Activated naive CD4-positive, alpha-beta T cell treated with anti-CD3 and anti-CD28 coated beads for 36 hours (primary cell): ENCODE data around the gene LRRC15. TPM values are rescaled to one million over a fixed set of nuclear protein-coding genes. Genes with fewer than 3 reads are reported as not detected.

ENCODE experiments used
- CTCF ChIA-PET: fragments of 350-600 bp; sonication (Branson Sonifier 250); formaldehyde crosslinking; loops from one replicate; lab custom pipeline; 2021; ENCODE audit warnings: antibody characterized with exemption; lab: Charles Lee
- DNase-seq: peaks from one replicate; pipeline ENCODE4 v3.0.0-alpha.2; 2020
- H3K27ac Mint-ChIP-seq: one replicate; pipeline ENCODE4 v1.8.0; 2021; ENCODE audit warnings: mild to moderate bottlenecking, mixed read lengths
- H3K27me3 Mint-ChIP-seq: one replicate; pipeline ENCODE4 v1.8.0; 2021; ENCODE audit warnings: low read depth, mixed read lengths
- H3K36me3 Mint-ChIP-seq: one replicate; pipeline ENCODE4 v1.8.0; 2021; ENCODE audit warnings: low read depth, mixed read lengths
- H3K4me1 Mint-ChIP-seq: one replicate; pipeline ENCODE4 v1.8.0; 2021; ENCODE audit warnings: low read depth, mixed read lengths
- H3K4me3 Mint-ChIP-seq: one replicate; pipeline ENCODE4 v1.8.0; 2021; ENCODE audit warnings: mild to moderate bottlenecking, moderate library complexity, mixed read lengths
- H3K9me3 Mint-ChIP-seq: one replicate; pipeline ENCODE4 v1.8.0; 2021; ENCODE audit warnings: mixed read lengths
- intact Hi-C: fragments of 100-400 bp; cut with micrococcal nuclease; formaldehyde crosslinking; loops from one replicate; pipeline ENCODE4 v1.15.1; 2023
- total RNA-seq, 2 experiments: library from RNA; stranded (reverse); gene quantifications; one replicate each; pipeline ENCODE4 v1.2.3, GENCODE V29; 2021

The LRRC15 gene
- total RNA-seq, 2 experiments from 2014 or later, result not detected

DNA sequence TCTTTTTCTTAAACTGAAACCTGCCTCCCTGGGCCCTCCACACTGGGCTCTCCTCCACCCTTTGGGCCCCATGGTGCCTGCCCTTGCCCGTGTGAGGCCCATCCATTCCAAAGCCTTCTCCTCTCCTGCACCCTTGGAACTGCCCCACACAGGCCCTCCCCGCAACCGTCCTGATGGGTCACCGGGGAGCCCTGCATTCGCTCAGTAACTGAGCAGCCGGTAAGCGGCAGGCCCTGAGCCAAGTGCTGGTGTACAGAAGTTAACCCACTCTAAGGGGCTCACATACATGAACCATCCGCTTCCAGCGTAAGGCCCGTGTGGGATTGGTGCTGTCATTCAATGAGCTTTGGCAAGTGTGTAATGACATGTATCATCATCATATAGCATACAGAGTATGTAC, 5.4 kb upstream of the LRRC15 start:
- Mint-ChIP-seq H3K4me3 (no peak overlapping the region), H3K4me1 (no peaks in the 10 kb centered on the region), H3K36me3 (no peaks in the 10 kb centered on the region), H3K27me3 (peaks cover 4% of the 10 kb centered on the region), H3K27ac (no peak overlapping the region), H3K9me3 (no peaks in the 10 kb centered on the region)
- intact Hi-C loops, result no loop called here
- DNase-seq, result no peak
- CTCF ChIA-PET, result interaction anchor here (0.6 kb wide), 1 partner anchor 64 kb away, joined by 3 read pairs; no protein-coding TSS in a partner anchor

DNA sequence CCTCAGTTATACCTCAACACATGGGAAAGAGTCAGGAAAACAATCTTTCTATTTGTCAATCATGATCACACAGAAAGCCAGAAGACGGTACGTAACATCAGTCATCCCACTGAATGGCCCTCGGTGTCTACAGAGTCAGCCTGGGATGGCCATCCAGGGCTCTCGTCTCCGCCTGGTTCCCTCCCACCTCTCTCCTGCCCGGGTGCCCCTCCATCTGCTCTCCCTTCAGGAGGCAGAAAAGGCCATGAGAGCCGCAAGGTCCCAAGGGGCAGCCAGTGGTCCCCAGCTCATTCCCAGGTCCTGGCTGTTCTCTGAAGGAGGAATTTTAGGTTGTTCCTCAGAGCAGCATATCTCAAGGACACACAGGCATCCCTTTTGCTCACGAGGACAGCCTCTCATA, 4.4 kb upstream of the LRRC15 start:
- H3K27me3 Mint-ChIP-seq, result peaks cover 13% of the 10 kb centered on the region
- CTCF ChIA-PET, result interaction anchor here (0.8 to 1.1 kb wide), 2 partner anchors 30 to 40 kb away, joined by 3 to 4 read pairs; no protein-coding TSS in a partner anchor
- H3K27ac Mint-ChIP-seq, result no peak overlapping the region
- H3K36me3 Mint-ChIP-seq, result no peaks in the 10 kb centered on the region
- DNase-seq, result no peak
- intact Hi-C loops, result no loop called here
- peaks cover 2% of the 10 kb centered on the region for H3K4me1 Mint-ChIP-seq
- no peak overlapping the region for H3K4me3 Mint-ChIP-seq
- no peaks in the 10 kb centered on the region for H3K9me3 Mint-ChIP-seq

DNA sequence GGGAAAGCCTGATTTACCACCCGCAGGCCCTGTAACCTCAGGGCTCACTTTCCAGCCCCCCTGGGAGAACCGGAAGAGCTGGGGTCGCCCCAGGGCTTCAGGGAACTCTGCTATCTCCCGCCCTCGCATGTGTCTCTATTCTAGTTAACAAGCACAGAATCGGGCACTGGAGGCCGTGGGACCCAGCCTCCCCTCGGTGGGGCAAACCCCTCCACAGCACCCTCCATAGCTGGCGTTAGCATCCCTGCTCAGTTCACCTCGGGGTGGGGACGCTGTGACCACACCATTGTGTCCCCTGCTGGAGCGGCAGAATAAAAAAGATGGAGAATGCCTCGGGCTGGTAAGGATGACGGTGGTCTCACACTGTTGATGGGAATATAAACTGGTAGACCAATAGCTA, 3.5 kb upstream of the LRRC15 start:
- H3K4me1 Mint-ChIP-seq, result peaks cover 2% of the 10 kb centered on the region
- no peak overlapping the region for H3K4me3 Mint-ChIP-seq
- no peaks in the 10 kb centered on the region for H3K36me3 Mint-ChIP-seq
- intact Hi-C loops, result no loop called here
- H3K9me3 Mint-ChIP-seq, result no peaks in the 10 kb centered on the region
- CTCF ChIA-PET, result interaction anchor here (0.8 to 1.1 kb wide), 2 partner anchors 29 to 39 kb away, joined by 3 to 4 read pairs; no protein-coding TSS in a partner anchor
- no peak for DNase-seq
- H3K27ac Mint-ChIP-seq, result no peak overlapping the region
- H3K27me3 Mint-ChIP-seq, result peaks cover 19% of the 10 kb centered on the region

DNA sequence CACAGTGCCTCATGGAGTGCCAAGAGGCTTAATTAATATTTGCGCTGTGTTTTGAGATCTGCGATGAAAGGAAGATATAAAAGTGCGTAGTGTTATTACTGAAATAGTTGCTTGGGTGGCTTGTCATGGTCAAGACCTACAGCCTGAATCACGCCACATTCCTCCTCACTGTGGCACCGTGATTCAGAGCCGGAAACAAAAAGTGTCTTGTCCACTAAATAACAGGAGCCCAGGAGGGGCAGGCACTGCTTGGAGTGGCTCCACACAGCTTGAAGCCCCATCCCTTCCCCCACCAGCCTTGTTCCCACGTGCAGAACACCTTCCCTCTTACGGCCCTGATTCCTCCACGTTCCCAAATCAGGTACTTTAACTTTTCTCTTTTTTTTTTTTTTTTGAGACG, 1.2 kb upstream of the LRRC15 start:
- CTCF ChIA-PET, result interaction anchor here (1.0 kb wide), 1 partner anchor 37 kb away, joined by 3 read pairs; no protein-coding TSS in a partner anchor
- intact Hi-C loops, result no loop called here
- H3K36me3 Mint-ChIP-seq, result no peaks in the 10 kb centered on the region

DNA sequence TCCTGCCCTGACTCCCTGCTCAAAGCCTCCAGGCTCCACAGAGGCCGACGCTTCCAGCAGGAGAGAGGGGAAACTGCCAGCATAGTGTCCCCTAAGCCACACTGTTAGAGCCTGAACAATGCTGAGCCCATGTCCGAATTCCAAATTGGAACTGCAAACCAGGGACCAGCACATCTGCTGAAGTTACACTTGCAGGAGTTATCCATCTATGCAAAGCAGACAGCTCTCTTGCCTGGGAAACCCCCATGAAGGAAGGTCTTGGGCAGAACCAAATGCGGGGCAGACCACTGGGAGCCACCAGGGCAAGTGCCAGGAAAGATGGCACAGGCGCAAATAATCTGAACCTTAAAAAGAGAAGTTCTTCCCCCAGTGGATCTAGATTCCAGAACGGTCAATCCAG, 625 bp downstream of the LRRC15 start:
- intact Hi-C loops, result no loop called here
- Mint-ChIP-seq H3K4me1 (peaks cover 2% of the 10 kb centered on the region), H3K36me3 (no peaks in the 10 kb centered on the region), H3K4me3 (no peak overlapping the region), H3K27me3 (peaks cover 21% of the 10 kb centered on the region), H3K27ac (no peak overlapping the region), H3K9me3 (no peaks in the 10 kb centered on the region)
- CTCF ChIA-PET, result no interaction called here
- DNase-seq, result no peak

More for the DNA sequence above, 1.2 kb upstream of the LRRC15 start:
- Mint-ChIP-seq H3K27ac (no peak overlapping the region), H3K4me3 (no peak overlapping the region), H3K4me1 (peaks cover 2% of the 10 kb centered on the region), H3K27me3 (peaks cover 21% of the 10 kb centered on the region), H3K9me3 (no peaks in the 10 kb centered on the region)
- DNase-seq, result no peak

DNA sequence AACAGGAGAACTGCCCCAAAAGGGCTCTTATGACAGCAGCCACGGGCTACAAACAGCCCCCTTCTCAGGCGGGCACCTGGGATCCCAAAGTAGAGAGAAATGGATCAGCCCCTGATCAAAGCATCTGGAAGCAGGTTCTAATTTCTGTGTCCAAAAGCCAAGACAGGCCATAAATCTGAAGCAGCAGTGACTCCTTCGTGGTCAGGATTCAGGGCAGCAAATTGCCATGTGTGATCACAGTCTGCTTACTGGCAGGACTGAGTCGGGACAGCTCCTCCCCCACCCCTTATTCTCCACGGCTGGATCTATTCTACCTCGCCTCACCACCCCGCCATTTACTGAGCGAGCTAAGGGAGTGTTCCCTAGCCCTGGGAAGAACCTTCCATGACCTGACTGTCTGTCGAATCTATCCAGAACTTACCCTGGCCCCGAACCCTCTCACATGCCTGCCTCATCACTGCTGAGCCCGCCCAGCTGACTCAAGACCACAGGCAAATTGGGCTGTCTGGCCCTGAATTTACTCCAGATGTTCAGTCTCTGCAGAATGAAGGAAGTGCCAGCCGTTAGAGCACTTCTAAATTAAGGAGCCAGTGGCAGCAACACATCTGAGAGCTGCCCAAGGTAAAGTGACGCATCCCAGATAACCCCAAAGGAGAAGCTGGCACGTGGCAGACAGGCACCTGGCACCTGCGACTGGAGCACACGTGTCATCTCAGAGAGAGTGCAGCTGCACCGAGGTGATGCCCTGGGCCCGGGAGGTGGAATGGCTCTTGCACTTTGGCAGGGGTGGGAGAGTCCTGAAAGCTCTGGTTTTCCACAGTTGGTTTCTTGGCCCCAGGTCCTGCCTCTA, 1.3 kb downstream of the LRRC15 start:
- no peak for DNase-seq
- H3K9me3 Mint-ChIP-seq, result no peaks in the 10 kb centered on the region
- H3K4me3 Mint-ChIP-seq, result no peak overlapping the region
- intact Hi-C loops, result no loop called here
- H3K27me3 Mint-ChIP-seq, result peaks cover 21% of the 10 kb centered on the region
- peaks cover 2% of the 10 kb centered on the region for H3K4me1 Mint-ChIP-seq
- H3K27ac Mint-ChIP-seq, result no peak overlapping the region
- CTCF ChIA-PET, result interaction anchor here (0.6 kb wide), 1 partner anchor 27 kb away, joined by 3 read pairs; no protein-coding TSS in a partner anchor
- H3K36me3 Mint-ChIP-seq, result no peaks in the 10 kb centered on the region

DNA sequence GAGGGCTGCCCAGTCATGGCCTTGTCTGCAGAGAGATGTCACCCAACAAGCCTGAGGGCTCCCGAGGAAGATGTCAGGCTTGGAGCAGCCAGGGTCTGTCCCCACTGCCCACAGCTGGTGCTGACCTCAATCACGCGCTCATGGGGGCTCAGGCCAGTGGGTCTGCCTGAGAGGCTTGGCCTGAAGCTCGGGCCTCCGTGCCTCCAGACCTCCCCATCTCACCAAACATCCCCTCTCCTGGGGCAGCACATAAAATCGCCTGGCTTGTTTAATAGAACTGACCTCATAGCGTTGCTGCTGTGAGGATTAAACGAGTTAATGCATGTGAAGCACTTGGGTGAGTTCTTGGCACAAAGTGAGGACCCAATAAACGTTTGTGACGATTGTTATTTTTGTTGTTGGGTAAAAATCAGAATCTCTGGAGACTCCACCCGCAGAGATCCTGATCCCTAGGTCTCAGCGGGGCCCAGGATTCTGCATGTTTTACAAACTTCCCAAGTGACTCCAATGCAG, 3.5 kb downstream of the LRRC15 start:
- Mint-ChIP-seq H3K9me3 (no peaks in the 10 kb centered on the region), H3K27me3 (peaks cover 21% of the 10 kb centered on the region), H3K36me3 (no peaks in the 10 kb centered on the region), H3K4me1 (peaks cover 2% of the 10 kb centered on the region), H3K27ac (no peak overlapping the region), H3K4me3 (no peak overlapping the region)
- no peak for DNase-seq
- intact Hi-C loops, result no loop called here
- CTCF ChIA-PET, result interaction anchor here (0.6 kb wide), 1 partner anchor 11 kb away, joined by 4 read pairs; no protein-coding TSS in a partner anchor

DNA sequence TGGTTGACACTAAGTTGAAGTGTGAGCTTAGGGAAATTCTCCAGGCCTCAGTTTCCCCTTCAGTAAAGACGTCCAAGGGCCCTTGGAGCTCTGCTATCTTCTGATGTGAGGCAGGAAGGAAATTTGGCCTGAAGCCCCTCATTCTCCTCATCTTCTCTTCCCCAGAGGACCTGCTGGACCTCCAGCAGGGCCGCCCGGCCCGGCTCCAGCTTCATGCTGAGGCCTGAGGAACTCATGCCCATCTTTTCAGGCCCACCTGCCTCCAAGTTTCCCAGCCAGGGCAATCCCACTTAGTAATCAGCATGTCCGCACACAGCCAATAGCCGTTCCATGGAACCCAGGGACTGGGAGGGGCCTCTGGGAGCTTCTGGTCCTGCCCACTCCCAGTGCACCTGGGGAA, 4.0 kb downstream of the LRRC15 start:
- intact Hi-C loops, result no loop called here
- no peak for DNase-seq
- Mint-ChIP-seq H3K4me3 (no peak overlapping the region), H3K9me3 (no peaks in the 10 kb centered on the region), H3K36me3 (no peaks in the 10 kb centered on the region), H3K27me3 (peaks cover 18% of the 10 kb centered on the region), H3K27ac (no peak overlapping the region), H3K4me1 (peaks cover 2% of the 10 kb centered on the region)
- CTCF ChIA-PET, result interaction anchor here (0.6 kb wide), 1 partner anchor 11 kb away, joined by 4 read pairs; no protein-coding TSS in a partner anchor

DNA sequence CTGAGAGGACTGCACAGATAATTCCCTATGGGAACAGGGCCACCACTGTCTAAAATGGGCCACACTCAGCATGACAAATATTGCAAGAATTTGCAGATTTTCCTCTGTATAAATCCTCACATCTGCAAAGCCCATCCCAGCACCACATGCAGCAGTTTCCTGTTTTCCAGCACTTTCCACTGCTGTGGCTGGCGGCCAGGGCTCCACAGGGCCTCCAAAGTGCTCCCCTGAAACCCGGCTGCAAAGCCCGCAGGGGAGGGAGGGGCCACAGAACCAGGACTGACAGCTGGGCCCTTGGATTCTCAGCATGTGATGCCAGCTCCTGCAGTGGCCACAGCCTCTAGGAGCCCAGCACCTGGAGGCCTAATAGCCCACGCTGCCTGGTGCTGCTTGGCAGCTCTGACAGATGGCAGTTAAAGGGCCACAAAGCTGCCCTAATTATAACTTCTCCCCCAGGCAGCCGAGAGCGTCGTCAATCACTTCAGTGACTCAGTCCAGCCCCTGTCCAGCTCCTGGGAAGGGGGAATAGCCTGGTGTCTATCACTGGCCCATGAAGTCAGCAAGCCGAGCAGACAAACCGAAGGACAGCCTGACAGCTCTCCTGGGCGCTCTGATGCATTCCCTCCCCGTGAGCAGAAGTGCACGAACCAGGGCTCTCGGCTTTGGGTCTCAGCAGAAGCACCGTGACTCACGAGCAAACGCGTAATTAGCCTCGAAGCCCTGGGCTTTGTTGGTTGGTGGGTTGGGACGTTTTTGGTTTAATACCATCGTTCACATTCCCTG, 4.7 kb downstream of the LRRC15 start:
- Mint-ChIP-seq H3K27me3 (peaks cover 17% of the 10 kb centered on the region), H3K4me3 (no peak overlapping the region), H3K4me1 (peaks cover under 1% of the 10 kb centered on the region), H3K9me3 (no peaks in the 10 kb centered on the region), H3K36me3 (no peaks in the 10 kb centered on the region), H3K27ac (no peak overlapping the region)
- intact Hi-C loops, result no loop called here
- DNase-seq, result no peak
- CTCF ChIA-PET, result interaction anchor here (0.9 kb wide), 1 partner anchor 41 kb away, joined by 3 read pairs; no protein-coding TSS in a partner anchor

DNA sequence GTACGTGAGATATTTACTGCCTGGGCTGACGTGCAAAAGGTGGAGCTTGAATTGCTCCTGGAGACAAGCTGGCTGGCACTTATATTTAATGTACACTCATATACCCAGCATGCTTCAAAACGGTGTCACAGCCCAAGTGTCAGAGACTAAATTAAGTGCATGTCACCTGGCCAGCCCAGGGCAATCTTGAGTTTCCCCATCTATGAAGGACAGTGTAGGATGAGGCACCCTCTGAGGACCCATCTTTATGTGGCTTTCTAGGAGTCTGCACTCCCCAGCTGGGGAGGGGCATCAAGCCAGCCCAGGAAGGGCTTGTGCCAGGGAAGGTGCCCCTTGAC, 5.3 kb downstream of the LRRC15 start:
- DNase-seq, result no peak
- intact Hi-C loops, result no loop called here
- no peaks in the 10 kb centered on the region for H3K9me3 Mint-ChIP-seq
- H3K27ac Mint-ChIP-seq, result no peak overlapping the region
- peaks cover 12% of the 10 kb centered on the region for H3K27me3 Mint-ChIP-seq
- H3K4me3 Mint-ChIP-seq, result no peak overlapping the region
- no peaks in the 10 kb centered on the region for H3K36me3 Mint-ChIP-seq
- CTCF ChIA-PET, result interaction anchor here (0.9 kb wide), 2 partner anchors 21 to 41 kb away, joined by 3 read pairs; no protein-coding TSS in a partner anchor
- H3K4me1 Mint-ChIP-seq, result no peaks in the 10 kb centered on the region

DNA sequence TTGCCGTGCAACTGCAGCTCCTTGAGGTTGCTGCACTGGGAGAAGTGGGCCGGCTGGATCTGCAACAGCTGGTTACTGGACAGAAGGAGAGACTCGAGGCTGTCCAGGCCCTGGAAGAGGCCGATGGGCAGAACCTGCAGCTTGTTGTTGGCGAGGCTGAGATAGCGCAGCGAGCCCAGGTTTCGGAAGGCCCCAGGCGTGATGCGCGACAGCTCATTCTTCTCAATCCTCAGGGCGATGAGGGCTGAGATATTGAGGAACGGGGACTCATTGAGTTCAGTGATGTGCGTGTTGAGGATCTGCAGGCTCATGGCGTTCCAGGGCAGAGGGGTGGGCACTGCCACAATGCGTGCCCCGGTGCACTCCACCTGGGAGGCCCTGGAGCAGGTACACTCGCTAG, 9.0 kb downstream of the LRRC15 start:
- Mint-ChIP-seq H3K27ac (no peak overlapping the region), H3K4me3 (no peak overlapping the region), H3K9me3 (no peaks in the 10 kb centered on the region), H3K27me3 (no peaks in the 10 kb centered on the region), H3K36me3 (no peaks in the 10 kb centered on the region), H3K4me1 (no peaks in the 10 kb centered on the region)
- CTCF ChIA-PET, result no interaction called here
- intact Hi-C loops, result no loop called here
- no peak for DNase-seq

DNA sequence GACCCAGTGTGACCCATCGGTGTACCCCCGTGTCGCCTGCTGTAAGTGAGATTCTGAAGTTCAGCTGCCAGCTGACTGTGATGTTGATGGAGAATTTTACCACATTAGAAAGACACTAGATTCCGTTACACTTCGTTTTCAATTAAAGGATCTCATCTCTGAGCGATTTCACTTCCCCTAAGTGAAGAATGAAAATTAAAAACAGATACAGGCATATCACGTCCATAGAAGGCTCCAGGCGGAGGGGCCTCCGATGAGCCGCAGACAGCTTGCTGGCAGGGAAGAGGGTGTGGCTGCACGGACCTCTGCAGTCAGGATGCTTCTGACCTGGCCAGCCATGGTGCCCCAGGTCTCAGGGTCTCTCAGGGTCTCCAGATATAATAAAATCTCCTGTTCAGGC, 11.9 kb downstream of the LRRC15 start:
- H3K27me3 Mint-ChIP-seq, result no peaks in the 10 kb centered on the region
- H3K27ac Mint-ChIP-seq, result no peak overlapping the region
- no peak for DNase-seq
- no peaks in the 10 kb centered on the region for H3K36me3 Mint-ChIP-seq
- no peaks in the 10 kb centered on the region for H3K9me3 Mint-ChIP-seq
- intact Hi-C loops, result no loop called here
- CTCF ChIA-PET, result interaction anchor here (0.8 to 2.3 kb wide), 3 partner anchors 14 to 44 kb away, joined by 4 to 8 read pairs (median 5); no protein-coding TSS in a partner anchor
- H3K4me1 Mint-ChIP-seq, result no peaks in the 10 kb centered on the region
- no peak overlapping the region for H3K4me3 Mint-ChIP-seq
